Measurements from ENCODE around the gene SFTPB. TPM values are rescaled to one million over a fixed set of nuclear protein-coding genes. Genes with fewer than 3 reads are reported as not detected.

The SFTPB gene
- total RNA-seq, result 1.9 TPM in 1 of 2 replicates, not detected in the other

DNA sequence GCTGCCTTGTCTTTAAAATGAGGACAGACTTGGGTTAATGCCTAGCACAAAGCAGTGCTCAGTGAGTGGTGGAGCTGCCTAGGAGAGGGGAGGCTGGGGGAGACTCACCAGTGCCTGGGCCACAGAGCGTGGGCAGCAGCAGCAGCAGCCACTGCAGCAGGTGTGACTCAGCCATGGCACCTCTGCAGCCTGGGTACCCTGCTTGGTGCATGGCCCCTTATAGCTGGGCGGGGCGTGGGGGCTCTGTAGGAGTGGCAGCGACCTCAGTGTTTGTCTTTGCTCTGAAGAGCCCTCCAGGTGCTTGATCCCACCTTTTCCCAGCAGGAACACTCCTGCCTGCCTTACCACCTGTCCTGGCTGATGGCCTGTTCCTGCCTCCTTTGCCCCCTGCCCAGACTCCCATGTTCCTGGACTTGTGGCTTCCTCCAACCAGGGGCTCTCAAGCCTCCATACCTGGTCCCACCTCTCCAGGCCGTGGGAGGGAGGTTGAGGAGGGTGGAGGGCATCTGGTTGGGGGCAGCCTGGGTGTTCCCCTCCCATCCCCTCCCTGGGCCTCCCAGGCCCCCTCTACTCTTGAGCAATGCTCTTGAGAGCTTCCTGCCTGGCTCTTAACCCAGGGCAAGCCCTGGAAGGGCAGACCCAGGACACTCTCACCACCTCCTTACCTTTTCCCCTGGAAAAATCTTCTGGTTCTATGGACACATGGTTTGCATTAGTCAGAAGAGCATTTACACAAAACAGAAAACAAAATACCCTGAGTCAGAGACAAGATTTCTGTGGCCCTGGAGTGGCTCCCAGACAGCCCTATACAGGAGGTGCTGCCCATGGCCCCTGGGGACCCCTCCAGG lies at the start of gene SFTPB:
Gene SFTPB (minus strand): TSS at position 191 of the 848 bp plus-strand sequence. CDS start 16 bp downstream, at position 175.

DNA sequence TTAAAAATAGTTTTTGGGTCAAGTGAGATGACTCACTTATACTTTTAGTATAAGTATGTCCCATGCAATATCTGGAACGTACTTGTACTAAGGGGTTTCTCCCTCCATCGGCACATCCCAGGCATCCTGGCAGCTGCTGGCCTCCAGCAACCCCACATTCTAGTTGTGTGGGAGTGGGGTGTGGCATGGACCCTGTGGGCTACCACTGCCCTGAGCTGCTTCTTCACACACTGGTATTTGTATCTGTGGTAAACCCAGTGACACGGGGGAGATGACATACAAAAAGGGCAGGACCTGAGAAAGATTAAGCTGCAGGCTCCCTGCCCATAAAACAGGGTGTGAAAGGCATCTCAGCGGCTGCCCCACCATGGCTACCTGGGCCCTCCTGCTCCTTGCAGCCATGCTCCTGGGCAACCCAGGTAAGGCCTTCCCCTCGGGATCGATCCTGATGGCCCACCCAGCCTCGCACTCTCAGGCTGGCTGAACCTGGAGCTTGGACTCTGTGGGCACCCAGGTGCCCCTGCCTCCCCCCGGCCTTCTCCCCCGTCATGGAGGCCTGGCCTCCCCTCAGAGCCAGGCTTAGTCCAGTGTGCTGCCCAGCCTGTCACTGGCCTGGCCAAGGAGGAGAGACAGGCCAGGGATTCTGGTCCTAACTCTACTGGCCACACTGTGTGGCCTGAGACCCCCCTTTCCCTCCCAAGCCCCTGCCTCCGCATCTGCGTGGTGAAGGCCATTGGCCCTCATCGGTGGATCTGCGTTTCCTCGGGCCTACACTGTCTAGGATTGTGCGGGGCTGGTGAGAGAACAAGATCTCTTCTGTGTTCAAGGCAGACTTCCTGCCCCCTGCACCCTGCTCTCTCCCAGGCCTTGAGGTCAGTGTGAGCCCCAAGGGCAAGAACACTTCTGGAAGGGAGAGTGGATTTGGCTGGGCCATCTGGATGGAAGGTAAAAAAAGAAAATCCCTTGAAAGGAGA lies 26.3 kb upstream of the SFTPB start, which contains the start of gene GNLY:
Gene GNLY (plus strand): TSS at position 307 of the 974 bp plus-strand sequence. CDS start 61 bp downstream, at position 368.

DNA sequence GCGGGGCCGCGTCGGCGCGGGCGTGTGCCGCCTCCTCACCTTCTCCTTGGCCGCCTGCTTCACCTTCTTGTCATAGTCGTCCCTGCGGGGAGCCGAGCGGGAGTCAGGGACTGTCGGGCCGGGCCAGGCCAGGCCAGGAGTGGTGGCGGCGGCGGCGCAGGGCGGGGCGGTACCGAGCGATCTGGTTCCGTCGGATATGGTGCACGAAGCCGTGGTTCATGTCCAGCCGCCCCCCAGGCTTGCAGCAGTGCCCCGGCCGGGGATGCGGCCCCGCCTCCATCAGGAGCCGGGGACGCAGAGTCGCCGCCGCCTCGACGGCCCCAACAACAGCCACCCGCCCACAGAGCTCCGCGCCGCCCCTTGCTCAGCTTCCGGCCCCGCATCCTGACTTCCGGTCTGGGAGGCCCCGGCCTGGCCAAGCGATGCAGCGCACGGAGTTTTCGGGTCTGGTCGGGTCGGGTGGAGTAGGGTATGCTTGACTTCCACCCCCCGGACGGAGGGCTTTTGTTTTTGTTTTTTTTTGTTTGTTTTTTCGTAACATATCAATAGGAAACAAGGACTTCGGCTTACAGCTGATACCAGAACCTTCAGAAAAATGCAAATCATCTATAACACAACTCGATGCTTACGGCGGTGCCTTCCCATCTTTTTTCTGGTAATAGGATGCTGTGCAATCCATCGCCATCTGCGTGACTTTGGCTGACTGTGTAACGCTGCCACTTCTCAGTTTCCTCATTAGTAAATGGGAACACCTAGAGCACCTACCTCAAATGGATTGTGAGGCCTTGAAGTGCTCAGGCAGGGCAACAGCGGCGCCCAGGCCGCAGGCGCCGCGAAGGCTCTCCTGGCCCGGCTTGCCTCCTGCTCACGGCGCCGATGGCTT lies 56.1 kb downstream of the SFTPB start, which contains the start of gene C2orf68:
Gene C2orf68 (minus strand): TSS at position 362 of the 883 bp plus-strand sequence. CDS start 82 bp downstream, at position 280.

Other genes with a start within 250 kb of the SFTPB start
- gene SH2D6, start 249.5 kb downstream of the SFTPB start, total RNA-seq, result 0.13 TPM in 1 of 2 replicates, not detected in the other
- 46.6 and 56.6 TPM in 2 replicates for gene MAT2A, start 129.0 kb downstream of the SFTPB start, total RNA-seq
- gene GGCX, start 106.7 kb downstream of the SFTPB start, total RNA-seq, result 27.1 and 59.7 TPM in 2 replicates
- gene VAMP8, start 90.6 kb downstream of the SFTPB start, total RNA-seq, result 3.2 and 13.1 TPM in 2 replicates
- 63.6 and 76.9 TPM in 2 replicates for gene VAMP5, start 83.8 kb downstream of the SFTPB start, total RNA-seq
- gene RNF181, start 72.5 kb downstream of the SFTPB start, total RNA-seq, result 212 and 244 TPM in 2 replicates
- 7.9 and 15.1 TPM in 2 replicates for gene TMEM150A, start 65.5 kb downstream of the SFTPB start, total RNA-seq
- 14.6 and 16.2 TPM in 2 replicates for gene C2orf68, start 56.1 kb downstream of the SFTPB start, total RNA-seq
- 49.3 and 68.1 TPM in 2 replicates for gene USP39, start 52.0 kb downstream of the SFTPB start, total RNA-seq
- gene GNLY, start 26.2 kb upstream of the SFTPB start, total RNA-seq, result 0.24 TPM in 1 of 2 replicates, not detected in the other
- gene ATOH8, start 85.8 kb upstream of the SFTPB start, total RNA-seq, result 5.3 and 63.2 TPM in 2 replicates
- gene ST3GAL5, start 220.8 kb upstream of the SFTPB start, total RNA-seq, result 7.8 and 16.6 TPM in 2 replicates